Measurements from ENCODE around the gene CRTAC1. TPM values are rescaled to one million over a fixed set of nuclear protein-coding genes. Genes with fewer than 3 reads are reported as not detected.

Gene CRTAC1
- total and polyA plus RNA-seq, 9 of the 15 experiments (the other 6 are each of a cell fraction or from before 2014, with no cell fraction given), result not detected

DNA sequence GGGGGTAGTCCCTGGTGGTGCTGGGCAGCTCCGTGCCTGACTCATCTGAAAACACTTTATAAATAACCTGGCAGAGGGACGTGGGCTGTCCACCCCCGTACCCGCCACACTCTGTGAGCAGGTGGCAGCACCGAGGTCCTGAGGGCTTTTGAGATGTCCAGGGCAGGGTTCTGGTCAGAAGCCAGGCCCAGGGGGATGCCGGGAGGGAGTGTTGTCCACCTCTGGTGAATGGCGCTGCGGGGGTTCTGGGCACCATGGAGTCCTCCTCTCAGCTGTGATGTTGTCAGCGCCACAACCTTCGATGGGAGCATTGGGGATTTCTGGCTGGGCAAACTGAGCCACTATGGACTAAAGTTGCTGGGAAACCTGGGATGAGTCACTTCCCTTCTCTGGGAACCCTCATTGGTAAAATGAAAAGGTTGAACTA lies 208.1 kb downstream of the CRTAC1 start:
- peaks cover 0 to 6% of the 10 kb centered on the region in 2 experiments; a peak in 2 of 5 replicates for H3K4me1 ChIP-seq (replicated peaks in 1 of 2; ENCODE audit: control insufficient read depth in 2 of 2, insufficient read depth in 2 of 2, low read length in 2 of 2)
- no peaks in the 10 kb centered on the region for H3K79me2 ChIP-seq (ENCODE audit: control insufficient read depth, insufficient read depth, low read length)
- FAIRE-seq (no peak), DNase-seq (ENCODE audit: extremely low read depth in 1 of 4, low spot score in 3 of 4) (no peak), ATAC-seq (no peak)
- H3K9me1 ChIP-seq (ENCODE audit: control insufficient read depth, insufficient read depth, low read length), result no peaks in the 10 kb centered on the region
- intact Hi-C loops (cut with micrococcal nuclease), result no loop called here
- ChIA-PET POLR2A (no interaction called here), CTCF (ENCODE audit: low intra/inter-chr PET ratio) (no interaction called here)
- WGBS (ENCODE audit: insufficient coverage, low coverage, missing lambda C conversion rate), result 13% methylated on average over 7 of the region's 10 CpGs
- H3K36me3 ChIP-seq (ENCODE audit: control insufficient read depth, insufficient read depth, low read length), result no peaks in the 10 kb centered on the region
- peaks cover 0 to 12% of the 10 kb centered on the region in 2 experiments; a peak in 2 of 5 replicates for H3K27me3 ChIP-seq (ENCODE audit: control insufficient read depth in 2 of 2, insufficient read depth in 2 of 2, low read length in 2 of 2)
- TF ChIP-seq CBX2 (IDR thresholded peaks at IDR 0.05; ENCODE audit: insufficient read depth, low read length, poor library complexity, severe bottlenecking), result no peak
- TF ChIP-seq BHLHE40 (IDR thresholded peaks at IDR 0.05; ENCODE audit: low read length), result no peak
- TF ChIP-seq, protein P1, sequence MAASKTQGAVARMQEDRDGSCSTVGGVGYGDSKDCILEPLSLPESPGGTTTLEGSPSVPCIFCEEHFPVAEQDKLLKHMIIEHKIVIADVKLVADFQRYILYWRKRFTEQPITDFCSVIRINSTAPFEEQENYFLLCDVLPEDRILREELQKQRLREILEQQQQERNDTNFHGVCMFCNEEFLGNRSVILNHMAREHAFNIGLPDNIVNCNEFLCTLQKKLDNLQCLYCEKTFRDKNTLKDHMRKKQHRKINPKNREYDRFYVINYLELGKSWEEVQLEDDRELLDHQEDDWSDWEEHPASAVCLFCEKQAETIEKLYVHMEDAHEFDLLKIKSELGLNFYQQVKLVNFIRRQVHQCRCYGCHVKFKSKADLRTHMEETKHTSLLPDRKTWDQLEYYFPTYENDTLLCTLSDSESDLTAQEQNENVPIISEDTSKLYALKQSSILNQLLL (CRISPR knock-in tag; IDR thresholded peaks at IDR 0.05; ENCODE audit: borderline replicate concordance), result no peak
- TF ChIP-seq OTX1 (CRISPR knock-in tag; IDR thresholded peaks at IDR 0.05), result no peak
- TF ChIP-seq FUS (optimal IDR thresholded peaks at IDR 0.05; ENCODE audit: low read depth, low read length), result no peak
- TF ChIP-seq ZNF583 (CRISPR knock-in tag; IDR thresholded peaks at IDR 0.05), result no peak
- TF ChIP-seq TCFL5 (CRISPR knock-in tag; conservative IDR thresholded peaks at IDR 0.05), result no peak
- TF ChIP-seq THAP7 (CRISPR knock-in tag; IDR thresholded peaks at IDR 0.05), result no peak
- TF ChIP-seq EGR1 (conservative IDR thresholded peaks at IDR 0.05), result no peak
- TF ChIP-seq SMARCE1 (IDR thresholded peaks at IDR 0.05), result no peak
- TF ChIP-seq ZNF311 (CRISPR knock-in tag; IDR thresholded peaks at IDR 0.05), result no peak
- TF ChIP-seq MBD1 (CRISPR knock-in tag; IDR thresholded peaks at IDR 0.05), result no peak
- no peak for TF ChIP-seq ZNF696 (CRISPR knock-in tag; conservative IDR thresholded peaks at IDR 0.05)
- no peak for TF ChIP-seq GABPA (tag; conservative IDR thresholded peaks at IDR 0.05; ENCODE audit: low read depth)
- no peak for TF ChIP-seq ZNF184 (CRISPR knock-in tag; IDR thresholded peaks at IDR 0.05)
- TF ChIP-seq, protein P2, sequence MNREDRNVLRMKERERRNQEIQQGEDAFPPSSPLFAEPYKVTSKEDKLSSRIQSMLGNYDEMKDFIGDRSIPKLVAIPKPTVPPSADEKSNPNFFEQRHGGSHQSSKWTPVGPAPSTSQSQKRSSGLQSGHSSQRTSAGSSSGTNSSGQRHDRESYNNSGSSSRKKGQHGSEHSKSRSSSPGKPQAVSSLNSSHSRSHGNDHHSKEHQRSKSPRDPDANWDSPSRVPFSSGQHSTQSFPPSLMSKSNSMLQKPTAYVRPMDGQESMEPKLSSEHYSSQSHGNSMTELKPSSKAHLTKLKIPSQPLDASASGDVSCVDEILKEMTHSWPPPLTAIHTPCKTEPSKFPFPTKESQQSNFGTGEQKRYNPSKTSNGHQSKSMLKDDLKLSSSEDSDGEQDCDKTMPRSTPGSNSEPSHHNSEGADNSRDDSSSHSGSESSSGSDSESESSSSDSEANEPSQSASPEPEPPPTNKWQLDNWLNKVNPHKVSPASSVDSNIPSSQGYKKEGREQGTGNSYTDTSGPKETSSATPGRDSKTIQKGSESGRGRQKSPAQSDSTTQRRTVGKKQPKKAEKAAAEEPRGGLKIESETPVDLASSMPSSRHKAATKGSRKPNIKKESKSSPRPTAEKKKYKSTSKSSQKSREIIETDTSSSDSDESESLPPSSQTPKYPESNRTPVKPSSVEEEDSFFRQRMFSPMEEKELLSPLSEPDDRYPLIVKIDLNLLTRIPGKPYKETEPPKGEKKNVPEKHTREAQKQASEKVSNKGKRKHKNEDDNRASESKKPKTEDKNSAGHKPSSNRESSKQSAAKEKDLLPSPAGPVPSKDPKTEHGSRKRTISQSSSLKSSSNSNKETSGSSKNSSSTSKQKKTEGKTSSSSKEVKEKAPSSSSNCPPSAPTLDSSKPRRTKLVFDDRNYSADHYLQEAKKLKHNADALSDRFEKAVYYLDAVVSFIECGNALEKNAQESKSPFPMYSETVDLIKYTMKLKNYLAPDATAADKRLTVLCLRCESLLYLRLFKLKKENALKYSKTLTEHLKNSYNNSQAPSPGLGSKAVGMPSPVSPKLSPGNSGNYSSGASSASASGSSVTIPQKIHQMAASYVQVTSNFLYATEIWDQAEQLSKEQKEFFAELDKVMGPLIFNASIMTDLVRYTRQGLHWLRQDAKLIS (CRISPR knock-in tag; IDR thresholded peaks at IDR 0.05), result no peak
- H3K27ac ChIP-seq (ENCODE audit: extremely low read depth, low read depth, low read length), result no peak overlapping the region
- no peak overlapping the region for H3K4me3 ChIP-seq
- no peak overlapping the region for H2AFZ ChIP-seq (ENCODE audit: low read depth, low read length)
- no peak overlapping the region for H3K9ac ChIP-seq (ENCODE audit: insufficient read depth in 1 of 2, low read depth in 2 of 2, low read length in 2 of 2)
- no peak overlapping the region for H3K4me2 ChIP-seq (ENCODE audit: insufficient read depth, low read length)
- BruUV-seq (replicated peaks), result no TSS peak
- in situ Hi-C loops (cut with MboI), result no loop called here
- no peaks in the 10 kb centered on the region for H4K20me1 ChIP-seq (replicated peaks; ENCODE audit: control insufficient read depth, insufficient read depth, low read length)
- H3K9me3 ChIP-seq (replicated peaks; ENCODE audit: control insufficient read depth, insufficient read depth, low read depth, low read length), result no peaks in the 10 kb centered on the region
